ENCODE results near the gene COPS7A.

The COPS7A gene

DNA sequence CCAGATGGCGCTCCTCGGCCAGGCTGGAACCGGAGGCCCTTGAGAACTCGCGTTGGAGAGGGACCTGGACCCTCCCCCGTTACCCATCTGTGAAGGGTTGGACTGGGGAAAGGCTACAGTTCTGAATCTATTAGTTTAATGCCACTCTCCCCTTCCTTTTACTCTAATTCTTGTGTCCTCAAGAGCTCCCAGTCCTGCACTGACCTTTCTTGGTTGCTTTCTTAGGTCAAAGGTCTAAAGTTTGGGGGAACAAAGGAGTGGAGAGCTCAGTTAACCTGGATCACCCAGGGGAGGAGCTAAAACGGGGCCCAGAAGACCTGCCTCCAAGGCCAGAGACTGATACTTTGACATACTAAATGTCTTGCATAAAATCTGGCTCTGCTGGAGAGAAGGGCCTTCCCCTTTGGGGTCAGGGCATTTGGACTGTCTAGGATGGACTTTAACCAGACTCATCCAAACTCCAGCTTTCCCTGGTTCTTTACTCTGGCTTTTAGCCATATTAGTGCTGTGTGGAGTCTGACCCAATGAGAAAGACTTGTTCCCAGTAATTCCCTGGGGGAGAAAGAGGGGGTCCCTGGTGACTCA is 30.0 kb downstream of the COPS7A start:
- ChIA-PET CTCF (interaction anchor here (0.6 to 2.5 kb wide), 16 partner anchors 10 to 794 kb away, joined by 3 to 27 read pairs (median 4); partner anchors contain the start of genes LAG3, P3H3 and PTMS), POLR2A (ENCODE audit: low non-redundant PET) (interaction anchor here (0.8 to 1.9 kb wide), 5 partner anchors 9 to 18 kb away, joined by 3 to 11 read pairs (median 3); partner anchors contain the start of gene PTMS)
- peak; percentile 40 for TF ChIP-seq CTCF (conservative IDR thresholded peaks at IDR 0.05; ENCODE audit: low read depth)
- no peak for DNase-seq (ENCODE audit: low spot score)
- H3K27ac ChIP-seq = peak overlapping the region; percentile 91

GRCh38 chr12:6754411-6754810 is 30.6 kb downstream of the COPS7A start:
- 0 out of 2 replicates have a peak overlapping the region, but pooled peaks have one; percentile 12 for H3K27ac ChIP-seq
- no peak for TF ChIP-seq CTCF (conservative IDR thresholded peaks at IDR 0.05; ENCODE audit: low read depth)
- no peak for DNase-seq (ENCODE audit: low spot score)
- POLR2A ChIA-PET (ENCODE audit: low non-redundant PET) = no interaction called here
- CTCF ChIA-PET = interaction anchor here (0.8 to 2.5 kb wide), 11 partner anchors 9 to 81 kb away, joined by 3 to 27 read pairs (median 5); partner anchors contain the start of genes LAG3, P3H3 and PTMS

- DNase-seq (ENCODE audit: low spot score) = no peak
- no peak overlapping the region for H3K27ac ChIP-seq
- CTCF ChIA-PET = no interaction called here
- POLR2A ChIA-PET (ENCODE audit: low non-redundant PET) = no interaction called here
- no peak for TF ChIP-seq CTCF (conservative IDR thresholded peaks at IDR 0.05; ENCODE audit: low read depth)
Measured at GRCh38 chr12:6757028-6757690, 33.3 kb downstream of the COPS7A start.

DNA sequence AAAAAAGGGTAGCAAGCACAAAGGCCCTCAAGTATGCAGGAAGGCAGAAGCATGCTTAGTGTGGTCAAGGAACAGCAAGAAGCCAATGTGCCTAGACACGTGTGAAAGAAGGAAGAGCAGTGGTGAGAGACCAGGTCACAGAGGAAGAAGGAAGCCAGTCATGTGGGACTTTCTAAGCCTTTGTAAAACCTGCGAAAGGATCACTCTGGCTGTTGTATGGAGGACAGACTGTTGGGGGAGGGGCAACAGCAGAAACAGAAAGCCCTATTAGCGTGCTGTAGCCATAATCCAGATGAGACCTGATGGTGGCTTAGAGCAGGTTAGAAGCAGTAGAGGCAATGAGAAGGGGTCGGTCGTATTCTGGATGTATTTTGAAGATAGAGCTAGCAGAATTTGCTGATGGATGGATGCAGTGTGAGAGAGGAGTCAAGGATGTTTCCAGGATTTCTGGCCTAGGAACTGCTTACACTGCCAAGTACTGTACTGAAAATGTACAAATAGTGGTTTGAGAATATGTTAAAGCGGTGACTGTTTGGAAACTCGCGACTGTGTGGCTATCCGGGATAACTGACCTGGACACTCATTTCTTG is 34.8 kb downstream of the COPS7A start:
- ChIA-PET POLR2A (ENCODE audit: low non-redundant PET) (no interaction called here), CTCF (interaction anchor here (1.0 kb wide), 1 partner anchor 8 kb away, joined by 3 read pairs; no protein-coding TSS in a partner anchor)
- TF ChIP-seq CTCF (conservative IDR thresholded peaks at IDR 0.05; ENCODE audit: low read depth) = no peak
- no peak overlapping the region for H3K27ac ChIP-seq
- DNase-seq (ENCODE audit: low spot score) = no peak

DNA sequence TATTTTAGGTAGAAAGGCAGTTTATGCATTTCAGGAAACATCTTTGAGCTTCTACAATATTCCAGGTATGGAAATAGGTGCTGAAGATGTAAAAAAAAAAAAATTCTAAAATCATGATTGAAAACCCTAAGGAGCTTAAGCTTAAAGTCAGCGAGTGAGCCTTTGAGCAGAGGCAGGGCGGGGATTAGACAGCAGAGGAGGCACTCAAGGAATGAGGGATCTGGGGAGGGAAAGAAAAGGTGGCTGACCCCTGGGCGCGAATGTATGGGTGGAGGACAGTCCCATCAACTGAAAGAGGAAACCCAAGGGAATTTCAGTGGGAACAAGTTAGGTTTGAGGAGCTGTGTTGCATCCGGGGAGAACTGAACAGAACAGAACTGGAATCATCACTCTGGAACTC is 35.9 kb downstream of the COPS7A start:
- ChIA-PET CTCF (no interaction called here), POLR2A (ENCODE audit: low non-redundant PET) (no interaction called here)
- H3K27ac ChIP-seq = no peak overlapping the region
- no peak for DNase-seq (ENCODE audit: low spot score)
- TF ChIP-seq CTCF (conservative IDR thresholded peaks at IDR 0.05; ENCODE audit: low read depth) = no peak

GRCh38 chr12:6763380-6763779 is 39.5 kb downstream of the COPS7A start:
- CTCF ChIA-PET = interaction anchor here (0.7 kb wide), 1 partner anchor 9 kb away, joined by 5 read pairs; no protein-coding TSS in a partner anchor
- no peak for DNase-seq (ENCODE audit: low spot score)
- POLR2A ChIA-PET (ENCODE audit: low non-redundant PET) = no interaction called here
- no peak for TF ChIP-seq CTCF (conservative IDR thresholded peaks at IDR 0.05; ENCODE audit: low read depth)
- peak overlapping the region; percentile 94 for H3K27ac ChIP-seq
